Measurements from ENCODE around the gene RAB6D. TPM values are rescaled to one million over a fixed set of nuclear protein-coding genes. Genes with fewer than 3 reads are reported as not detected.
A peak's percentile ranks its signal among the peaks of the same experiment; 100 is the strongest.
"Not testable (repeated sequence)": the region's sequence is repeated elsewhere in the genome, so short reads cannot be mapped to it uniquely, and the experiment has no call there.

The RAB6D gene
- total RNA-seq, result under 1 TPM in 1 of 2 experiments, not detected in 1; 0.18 TPM

- H3K4me1 Mint-ChIP-seq; POLR2A ChIA-PET; CTCF ChIA-PET; H3K36me3 Mint-ChIP-seq (ENCODE audit: low read depth); H3K27ac Mint-ChIP-seq; DNase-seq; H3K9me3 Mint-ChIP-seq: not testable (repeated sequence)
- H3K4me3 Mint-ChIP-seq, result peak within 1 kb of the TSS; percentile 12
- peaks cover 44% of the 10 kb centered on the region for H3K27me3 Mint-ChIP-seq
These were observed at the start of gene RAB6D for GRCh38 chr2:131363703-131364186. TSS of gene RAB6D (minus strand) at chr2:131364168. CDS start at chr2:131363720, 448 bp downstream.

- POLR2A ChIA-PET, result interaction anchor here (1.0 kb wide), 1 partner anchor 77 kb away, joined by 3 read pairs; no protein-coding TSS in a partner anchor
- no peak for DNase-seq
- Mint-ChIP-seq H3K4me1 (peaks cover 5% of the 10 kb centered on the region), H3K27me3 (peaks cover 51% of the 10 kb centered on the region), H3K9me3 (no peaks in the 10 kb centered on the region), H3K36me3 (ENCODE audit: low read depth) (no peaks in the 10 kb centered on the region), H3K27ac (no peak overlapping the region), H3K4me3 (no peak overlapping the region)
- CTCF ChIA-PET, result interaction anchor here (0.9 to 4.1 kb wide), 14 partner anchors 13 to 389 kb away, joined by 3 to 55 read pairs (median 4); partner anchors contain the start of genes CCDC74A and MZT2A
These were observed 49.3 kb upstream of the RAB6D start for GRCh38 chr2:131413148-131413747.

- H3K27me3 Mint-ChIP-seq, result peaks cover 47% of the 10 kb centered on the region
- peaks cover 5% of the 10 kb centered on the region for H3K4me1 Mint-ChIP-seq
- no peak overlapping the region for H3K27ac Mint-ChIP-seq
- ChIA-PET CTCF (interaction anchor here (1.3 to 1.6 kb wide), 2 partner anchors 25 to 262 kb away, joined by 3 to 4 read pairs; no protein-coding TSS in a partner anchor), POLR2A (no interaction called here)
- no peaks in the 10 kb centered on the region for H3K36me3 Mint-ChIP-seq (ENCODE audit: low read depth)
- H3K9me3 Mint-ChIP-seq, result no peaks in the 10 kb centered on the region
- H3K4me3 Mint-ChIP-seq, result no peak overlapping the region
- DNase-seq, result no peak
These were observed 46.2 kb upstream of the RAB6D start for GRCh38 chr2:131410173-131410572.

- H3K9me3 Mint-ChIP-seq, result no peaks in the 10 kb centered on the region
- no peak overlapping the region for H3K27ac Mint-ChIP-seq
- H3K27me3 Mint-ChIP-seq, result peaks cover 54% of the 10 kb centered on the region
- H3K4me1 Mint-ChIP-seq, result peaks cover 5% of the 10 kb centered on the region
- CTCF ChIA-PET, result interaction anchor here (1.6 kb wide), 1 partner anchor 26 kb away, joined by 3 read pairs; no protein-coding TSS in a partner anchor
- H3K36me3 Mint-ChIP-seq (ENCODE audit: low read depth), result no peaks in the 10 kb centered on the region
- no peak for DNase-seq
- POLR2A ChIA-PET, result no interaction called here
- no peak overlapping the region for H3K4me3 Mint-ChIP-seq
These were observed 44.8 kb upstream of the RAB6D start for GRCh38 chr2:131408778-131409177.

- H3K27ac Mint-ChIP-seq, result no peak overlapping the region
- ChIA-PET CTCF (no interaction called here), POLR2A (no interaction called here)
- no peaks in the 10 kb centered on the region for H3K9me3 Mint-ChIP-seq
- H3K36me3 Mint-ChIP-seq (ENCODE audit: low read depth), result no peaks in the 10 kb centered on the region
- H3K27me3 Mint-ChIP-seq, result peaks cover 55% of the 10 kb centered on the region
- H3K4me1 Mint-ChIP-seq, result peaks cover 5% of the 10 kb centered on the region
- H3K4me3 Mint-ChIP-seq, result no peak overlapping the region
- no peak for DNase-seq
These were observed 44.2 kb upstream of the RAB6D start for GRCh38 chr2:131408207-131408606.

DNA sequence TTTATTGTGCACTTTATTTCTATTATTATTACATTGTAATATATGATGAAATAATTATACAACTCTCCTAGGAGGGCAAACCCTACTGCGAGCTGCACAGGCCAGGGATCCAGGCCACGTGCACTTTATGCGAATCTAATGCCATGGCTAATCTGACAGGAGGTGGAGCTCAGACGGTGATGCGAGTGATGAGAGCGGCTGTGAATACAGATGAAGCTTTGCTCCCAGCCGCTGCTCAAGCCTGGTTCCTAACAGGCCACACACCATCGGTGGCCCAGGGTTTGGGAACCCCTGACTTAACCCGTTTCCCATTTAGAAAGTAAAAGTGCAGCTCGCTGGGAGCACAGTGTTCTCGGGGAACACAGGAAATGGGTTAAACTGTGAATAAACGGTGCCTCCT, 40.8 kb upstream of the RAB6D start:
- Mint-ChIP-seq H3K27me3 (peaks cover 63% of the 10 kb centered on the region), H3K4me3 (no peak overlapping the region), H3K9me3 (no peaks in the 10 kb centered on the region), H3K4me1 (peaks cover 5% of the 10 kb centered on the region), H3K36me3 (ENCODE audit: low read depth) (no peaks in the 10 kb centered on the region), H3K27ac (no peak overlapping the region)
- POLR2A ChIA-PET, result no interaction called here
- CTCF ChIA-PET, result no interaction called here
- DNase-seq, result no peak

DNA sequence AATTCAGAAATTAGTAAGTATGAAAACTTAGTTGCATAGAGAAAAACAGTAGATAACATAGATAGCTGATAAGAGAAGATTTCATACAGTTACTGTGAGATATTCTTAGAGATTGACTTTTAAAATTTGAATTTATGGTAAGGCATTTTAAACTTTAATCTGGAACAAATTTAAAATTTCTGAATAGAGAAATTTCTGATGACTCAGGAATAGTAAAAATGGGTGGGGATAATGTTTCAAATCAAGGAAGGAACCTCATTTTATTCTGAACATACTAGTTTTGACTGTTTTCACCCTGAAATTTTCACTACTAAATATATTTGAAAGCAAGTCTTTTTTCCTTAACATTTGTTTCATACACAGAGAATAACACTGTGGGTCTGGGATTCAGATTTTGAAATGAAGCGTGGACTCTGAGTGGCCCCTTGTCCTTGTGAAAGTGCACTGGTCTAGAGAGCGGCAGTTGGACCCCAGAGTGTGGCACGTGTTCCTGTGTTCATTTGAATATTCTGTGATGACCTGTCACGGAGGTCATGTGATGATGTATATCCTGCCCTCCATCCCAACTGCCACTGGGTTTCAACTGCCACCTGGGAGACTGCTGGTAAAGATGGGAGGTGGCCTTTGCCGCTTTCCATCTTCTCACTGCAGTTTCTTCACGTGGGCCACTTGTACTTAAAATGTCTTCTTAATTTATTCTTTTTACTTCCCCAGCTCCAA, 38.5 kb upstream of the RAB6D start:
- peaks cover 43% of the 10 kb centered on the region for H3K27me3 Mint-ChIP-seq
- POLR2A ChIA-PET, result no interaction called here
- H3K4me3 Mint-ChIP-seq, result no peak overlapping the region
- H3K27ac Mint-ChIP-seq, result no peak overlapping the region
- DNase-seq, result no peak
- no peaks in the 10 kb centered on the region for H3K4me1 Mint-ChIP-seq
- H3K9me3 Mint-ChIP-seq, result no peaks in the 10 kb centered on the region
- H3K36me3 Mint-ChIP-seq (ENCODE audit: low read depth), result no peaks in the 10 kb centered on the region
- CTCF ChIA-PET, result no interaction called here

GRCh38 chr2:131400849-131401248, 36.9 kb upstream of the RAB6D start:
- POLR2A ChIA-PET, result no interaction called here
- H3K4me1 Mint-ChIP-seq, result no peaks in the 10 kb centered on the region
- no peaks in the 10 kb centered on the region for H3K9me3 Mint-ChIP-seq
- CTCF ChIA-PET, result no interaction called here
- no peak overlapping the region for H3K27ac Mint-ChIP-seq
- no peak for DNase-seq
- no peaks in the 10 kb centered on the region for H3K36me3 Mint-ChIP-seq (ENCODE audit: low read depth)
- H3K27me3 Mint-ChIP-seq, result peaks cover 49% of the 10 kb centered on the region
- no peak overlapping the region for H3K4me3 Mint-ChIP-seq

GRCh38 chr2:131400441-131400840, 36.5 kb upstream of the RAB6D start:
- DNase-seq; H3K4me3 Mint-ChIP-seq; H3K36me3 Mint-ChIP-seq (ENCODE audit: low read depth); H3K27ac Mint-ChIP-seq; H3K4me1 Mint-ChIP-seq; CTCF ChIA-PET; POLR2A ChIA-PET; H3K9me3 Mint-ChIP-seq: not testable (repeated sequence)
- H3K27me3 Mint-ChIP-seq, result peaks cover 45% of the 10 kb centered on the region

DNA sequence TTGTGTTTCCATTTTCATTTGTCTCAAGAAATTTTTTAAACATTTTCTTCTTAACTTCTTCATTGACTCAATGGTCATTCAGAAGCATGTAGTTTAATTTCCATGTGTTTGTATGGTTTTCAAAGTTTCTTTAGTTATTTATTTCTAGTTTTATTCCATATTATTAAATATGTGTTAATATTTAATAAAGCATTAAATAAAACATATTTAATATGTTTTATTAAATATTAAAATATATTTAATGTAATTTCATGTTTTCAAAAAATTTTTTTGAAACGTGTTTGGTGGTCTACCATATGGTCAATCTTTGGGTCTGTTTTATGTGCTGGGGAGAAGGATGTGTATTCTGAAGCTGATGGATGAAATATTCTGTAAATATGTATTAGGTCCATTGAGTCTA, 32.2 kb upstream of the RAB6D start:
- H3K36me3 Mint-ChIP-seq (ENCODE audit: low read depth); POLR2A ChIA-PET; H3K9me3 Mint-ChIP-seq; H3K27ac Mint-ChIP-seq; CTCF ChIA-PET; H3K4me1 Mint-ChIP-seq; DNase-seq; H3K4me3 Mint-ChIP-seq: not testable (repeated sequence)
- H3K27me3 Mint-ChIP-seq, result peaks cover 22% of the 10 kb centered on the region

- H3K9me3 Mint-ChIP-seq; H3K36me3 Mint-ChIP-seq (ENCODE audit: low read depth); H3K4me1 Mint-ChIP-seq; H3K27ac Mint-ChIP-seq; CTCF ChIA-PET; DNase-seq; POLR2A ChIA-PET; H3K4me3 Mint-ChIP-seq: not testable (repeated sequence)
- H3K27me3 Mint-ChIP-seq, result peaks cover 12% of the 10 kb centered on the region
These were observed 31.2 kb upstream of the RAB6D start for GRCh38 chr2:131395024-131395645.

GRCh38 chr2:131394147-131394931, 30.4 kb upstream of the RAB6D start:
- CTCF ChIA-PET, result no interaction called here
- H3K4me3 Mint-ChIP-seq, result no peak overlapping the region

GRCh38 chr2:131391953-131392352, 28.0 kb upstream of the RAB6D start:
- H3K4me1 Mint-ChIP-seq; DNase-seq; H3K4me3 Mint-ChIP-seq; H3K27ac Mint-ChIP-seq; H3K9me3 Mint-ChIP-seq; CTCF ChIA-PET; POLR2A ChIA-PET; H3K27me3 Mint-ChIP-seq; H3K36me3 Mint-ChIP-seq (ENCODE audit: low read depth): not testable (repeated sequence)

More at GRCh38 chr2:131394147-131394931, 30.4 kb upstream of the RAB6D start:
- DNase-seq, result peak; percentile 32
- POLR2A ChIA-PET, result no interaction called here
- peaks cover 10% of the 10 kb centered on the region for H3K27me3 Mint-ChIP-seq
- H3K36me3 Mint-ChIP-seq (ENCODE audit: low read depth), result no peaks in the 10 kb centered on the region
- no peaks in the 10 kb centered on the region for H3K4me1 Mint-ChIP-seq
- H3K9me3 Mint-ChIP-seq, result no peaks in the 10 kb centered on the region
- no peak overlapping the region for H3K27ac Mint-ChIP-seq

Data from activated CD4-positive, alpha-beta memory T cell treated with anti-CD3 and anti-CD28 coated beads, Interleukin-2, amount 10 ng/mL, durations not matched to agents 7 days and 5 days (primary cell).